SU-DHL-6 (cell line): ENCODE results near the gene CMTM7.

ENCODE experiments used
- EZH2phosphoT487 ChIP-seq: fragments of 200-600 bp; sonication (generic), shearing (Covaris generic); conservative IDR thresholded peaks from 2 replicates; pipeline ENCODE4 v1.6.1; 2018; ENCODE audit warnings: mild to moderate bottlenecking, antibody characterized with exemption, low read length, moderate library complexity, mixed read lengths
- TF ChIP-seq, protein P1 (sequence below): fragments of 200-600 bp; sonication (generic); IDR thresholded peaks from one replicate; pipeline ENCODE4 v1.5.1; 2017; ENCODE audit warnings: antibody characterized with exemption, mild to moderate bottlenecking, low read length, moderate library complexity; ENCODE audit not compliant: insufficient read depth, poor library complexity, severe bottlenecking

- TF ChIP-seq, protein P1, sequence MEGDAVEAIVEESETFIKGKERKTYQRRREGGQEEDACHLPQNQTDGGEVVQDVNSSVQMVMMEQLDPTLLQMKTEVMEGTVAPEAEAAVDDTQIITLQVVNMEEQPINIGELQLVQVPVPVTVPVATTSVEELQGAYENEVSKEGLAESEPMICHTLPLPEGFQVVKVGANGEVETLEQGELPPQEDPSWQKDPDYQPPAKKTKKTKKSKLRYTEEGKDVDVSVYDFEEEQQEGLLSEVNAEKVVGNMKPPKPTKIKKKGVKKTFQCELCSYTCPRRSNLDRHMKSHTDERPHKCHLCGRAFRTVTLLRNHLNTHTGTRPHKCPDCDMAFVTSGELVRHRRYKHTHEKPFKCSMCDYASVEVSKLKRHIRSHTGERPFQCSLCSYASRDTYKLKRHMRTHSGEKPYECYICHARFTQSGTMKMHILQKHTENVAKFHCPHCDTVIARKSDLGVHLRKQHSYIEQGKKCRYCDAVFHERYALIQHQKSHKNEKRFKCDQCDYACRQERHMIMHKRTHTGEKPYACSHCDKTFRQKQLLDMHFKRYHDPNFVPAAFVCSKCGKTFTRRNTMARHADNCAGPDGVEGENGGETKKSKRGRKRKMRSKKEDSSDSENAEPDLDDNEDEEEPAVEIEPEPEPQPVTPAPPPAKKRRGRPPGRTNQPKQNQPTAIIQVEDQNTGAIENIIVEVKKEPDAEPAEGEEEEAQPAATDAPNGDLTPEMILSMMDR = no peak
- no peak for TF ChIP-seq EZH2phosphoT487
Measured at GRCh38 chr3:32454731-32455608, 63.3 kb downstream of the CMTM7 start.
